ENCODE results near the gene SCN3A. TPM values are rescaled to one million over a fixed set of nuclear protein-coding genes. Genes with fewer than 3 reads are reported as not detected.

SCN3A gene
- total and polyA plus RNA-seq, 8 donors: under 0.01 to 12.5 (median 0.87) TPM; not detected in 1

DNA sequence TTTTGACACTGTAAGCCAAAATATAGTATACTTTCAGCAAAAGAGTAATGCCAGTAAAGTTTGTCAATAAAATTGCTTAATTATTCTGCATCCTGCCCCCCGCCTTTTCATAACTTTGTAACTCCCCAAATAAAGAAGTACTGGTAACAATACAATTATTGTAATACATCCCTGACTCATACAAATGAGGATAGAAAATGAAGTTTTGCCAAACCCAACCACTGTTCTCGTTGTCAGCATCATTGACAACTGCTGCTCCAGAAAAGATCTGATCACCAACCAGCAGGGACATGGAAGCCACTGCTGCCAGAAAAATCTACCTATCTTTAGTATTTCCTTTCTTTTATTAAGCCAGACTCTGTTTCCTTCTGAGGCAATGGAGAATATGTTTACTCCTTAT, 27.1 kb downstream of the SCN3A start:
- H3K4me3 ChIP-seq: no peak overlapping the region
- TF ChIP-seq POLR2A (IDR thresholded peaks at IDR 0.05) (no peak), POLR2AphosphoS5 (IDR thresholded peaks at IDR 0.05) (no peak), EP300 (IDR thresholded peaks at IDR 0.05) (no peak)
- TF ChIP-seq, protein P1, sequence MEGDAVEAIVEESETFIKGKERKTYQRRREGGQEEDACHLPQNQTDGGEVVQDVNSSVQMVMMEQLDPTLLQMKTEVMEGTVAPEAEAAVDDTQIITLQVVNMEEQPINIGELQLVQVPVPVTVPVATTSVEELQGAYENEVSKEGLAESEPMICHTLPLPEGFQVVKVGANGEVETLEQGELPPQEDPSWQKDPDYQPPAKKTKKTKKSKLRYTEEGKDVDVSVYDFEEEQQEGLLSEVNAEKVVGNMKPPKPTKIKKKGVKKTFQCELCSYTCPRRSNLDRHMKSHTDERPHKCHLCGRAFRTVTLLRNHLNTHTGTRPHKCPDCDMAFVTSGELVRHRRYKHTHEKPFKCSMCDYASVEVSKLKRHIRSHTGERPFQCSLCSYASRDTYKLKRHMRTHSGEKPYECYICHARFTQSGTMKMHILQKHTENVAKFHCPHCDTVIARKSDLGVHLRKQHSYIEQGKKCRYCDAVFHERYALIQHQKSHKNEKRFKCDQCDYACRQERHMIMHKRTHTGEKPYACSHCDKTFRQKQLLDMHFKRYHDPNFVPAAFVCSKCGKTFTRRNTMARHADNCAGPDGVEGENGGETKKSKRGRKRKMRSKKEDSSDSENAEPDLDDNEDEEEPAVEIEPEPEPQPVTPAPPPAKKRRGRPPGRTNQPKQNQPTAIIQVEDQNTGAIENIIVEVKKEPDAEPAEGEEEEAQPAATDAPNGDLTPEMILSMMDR (IDR thresholded peaks at IDR 0.05): no peak
- no peaks in the 10 kb centered on the region for H3K27me3 ChIP-seq
- no peaks in the 10 kb centered on the region for H3K9me3 ChIP-seq
- DNase-seq: no peak
- intact Hi-C loops (cut with DNase I; ENCODE audit: low total_unique reads): no loop called here
- H3K36me3 ChIP-seq: no peaks in the 10 kb centered on the region
- no peaks in the 10 kb centered on the region for H3K4me1 ChIP-seq
- WGBS, 5 donors: 81 to 91% (median 84%) methylated on average over 2 of the region's 2 CpGs
- no peak overlapping the region for H3K27ac ChIP-seq

DNA sequence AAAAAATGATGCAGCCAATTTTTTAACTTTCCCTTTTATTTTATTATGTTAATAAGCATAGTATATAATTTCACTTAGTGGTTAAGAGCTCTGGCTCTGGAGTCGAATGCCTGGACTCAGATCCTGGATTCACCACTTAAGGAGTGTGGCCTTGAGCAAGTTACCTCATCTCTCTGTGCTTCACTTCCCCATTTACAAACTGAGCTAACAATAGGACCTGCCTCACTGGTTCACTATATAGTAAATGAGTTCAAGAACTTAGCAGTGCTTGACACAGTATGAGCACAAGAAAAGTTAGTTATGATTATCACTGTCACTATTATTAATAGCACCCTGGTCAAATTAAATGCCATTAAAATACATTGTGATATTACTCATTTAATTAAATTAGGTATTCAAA, 30.6 kb downstream of the SCN3A start:
- no peak for DNase-seq
- H3K36me3 ChIP-seq: no peaks in the 10 kb centered on the region
- TF ChIP-seq POLR2A (IDR thresholded peaks at IDR 0.05) (no peak), EP300 (IDR thresholded peaks at IDR 0.05) (no peak), POLR2AphosphoS5 (IDR thresholded peaks at IDR 0.05) (no peak)
- TF ChIP-seq, protein P1 (IDR thresholded peaks at IDR 0.05): no peak
- no peak overlapping the region for H3K4me3 ChIP-seq
- intact Hi-C loops (cut with DNase I; ENCODE audit: low total_unique reads): no loop called here
- no peaks in the 10 kb centered on the region for H3K9me3 ChIP-seq
- H3K27me3 ChIP-seq: no peaks in the 10 kb centered on the region
- 0 to 90% (median 75%) methylated on average over 1 of the region's 1 CpG for WGBS, 5 donors
- no peak overlapping the region for H3K27ac ChIP-seq
- H3K4me1 ChIP-seq: no peaks in the 10 kb centered on the region

DNA sequence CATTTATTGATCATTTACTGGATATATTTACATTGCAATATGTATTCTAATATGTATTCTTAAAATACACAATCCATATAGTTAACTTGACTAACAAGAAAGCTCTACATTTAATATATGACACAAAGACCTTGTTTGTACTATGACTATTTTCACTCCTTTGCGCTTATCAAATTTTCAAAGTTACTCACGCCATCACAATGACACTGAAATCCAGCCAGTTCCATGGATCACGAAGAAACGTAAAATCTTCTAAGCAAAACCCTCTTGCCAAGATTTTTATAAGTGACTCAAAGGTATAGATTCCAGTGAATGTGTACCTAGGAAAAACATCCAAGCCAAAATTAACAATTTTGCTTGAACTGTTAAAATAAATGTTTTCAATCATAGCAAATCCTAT, 39.6 kb downstream of the SCN3A start:
- no peak overlapping the region for H3K4me3 ChIP-seq
- no peaks in the 10 kb centered on the region for H3K36me3 ChIP-seq
- TF ChIP-seq, protein P1 (IDR thresholded peaks at IDR 0.05): no peak
- TF ChIP-seq EP300 (IDR thresholded peaks at IDR 0.05) (no peak), POLR2AphosphoS5 (IDR thresholded peaks at IDR 0.05) (no peak), POLR2A (IDR thresholded peaks at IDR 0.05) (no peak)
- intact Hi-C loops (cut with DNase I; ENCODE audit: low total_unique reads): no loop called here
- no peak overlapping the region for H3K27ac ChIP-seq
- no peaks in the 10 kb centered on the region for H3K4me1 ChIP-seq
- no peaks in the 10 kb centered on the region for H3K9me3 ChIP-seq
- DNase-seq: no peak
- WGBS, 5 donors: 59 to 82% (median 74%) methylated on average over 4 of the region's 4 CpGs
- H3K27me3 ChIP-seq: no peaks in the 10 kb centered on the region

DNA sequence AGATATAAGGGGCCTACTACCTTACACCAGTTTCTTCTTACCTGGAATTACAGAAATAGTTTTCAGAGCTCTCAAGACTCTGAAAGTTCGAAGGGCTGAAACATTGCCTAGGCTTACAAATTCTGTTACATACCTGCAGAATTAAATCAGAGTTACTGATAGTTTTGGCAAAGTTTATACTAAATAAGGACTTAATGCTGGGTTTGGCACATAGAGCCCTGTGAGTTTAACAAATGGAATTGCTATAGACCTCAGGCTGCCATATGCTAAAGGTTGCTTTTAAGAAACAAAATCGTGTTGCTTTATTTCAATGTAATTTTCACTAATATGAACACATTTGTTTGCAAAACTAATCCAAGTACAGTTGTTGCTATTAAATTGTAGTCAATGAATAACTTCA, 40.1 kb downstream of the SCN3A start:
- H3K27me3 ChIP-seq: no peaks in the 10 kb centered on the region
- H3K4me3 ChIP-seq: no peak overlapping the region
- intact Hi-C loops (cut with DNase I; ENCODE audit: low total_unique reads): no loop called here
- TF ChIP-seq, protein P1 (IDR thresholded peaks at IDR 0.05): no peak
- TF ChIP-seq POLR2A (IDR thresholded peaks at IDR 0.05): no peak
- TF ChIP-seq EP300 (IDR thresholded peaks at IDR 0.05): no peak
- TF ChIP-seq POLR2AphosphoS5 (IDR thresholded peaks at IDR 0.05): no peak
- H3K9me3 ChIP-seq: no peaks in the 10 kb centered on the region
- no peak for DNase-seq
- no peaks in the 10 kb centered on the region for H3K36me3 ChIP-seq
- 69 to 83% (median 75%) methylated on average over 2 of the region's 2 CpGs for WGBS, 5 donors
- no peak overlapping the region for H3K27ac ChIP-seq
- no peaks in the 10 kb centered on the region for H3K4me1 ChIP-seq

Measured in stomach (tissue), 9 donors.